HFFc6 (cell line): ENCODE measurements around the gene SLC6A17. TPM values are rescaled to one million over a fixed set of nuclear protein-coding genes. Genes with fewer than 3 reads are reported as not detected.

ENCODE experiments used
- DNase-seq: peaks from one replicate; pipeline ENCODE4 v3.0.0-alpha.2; 2018
- H3K27ac Mint-ChIP-seq: 2 replicates; pipeline ENCODE4 v1.8.0; 2020; ENCODE audit warnings: mild to moderate bottlenecking, mixed read lengths
- H3K27me3 Mint-ChIP-seq: 2 replicates; pipeline ENCODE4 v1.8.0; 2021; ENCODE audit warnings: mild to moderate bottlenecking, moderate library complexity, mixed read lengths; ENCODE audit not compliant: insufficient read depth
- H3K36me3 Mint-ChIP-seq: 2 replicates; pipeline ENCODE4 v1.8.0; 2021; ENCODE audit warnings: low read depth, mixed read lengths
- H3K4me1 Mint-ChIP-seq: 2 replicates; pipeline ENCODE4 v1.8.0; 2020; ENCODE audit warnings: low read depth, mixed read lengths
- H3K4me3 Mint-ChIP-seq: 2 replicates; pipeline ENCODE4 v1.8.0; 2020; ENCODE audit warnings: mild to moderate bottlenecking, moderate library complexity, mixed read lengths
- H3K9me3 Mint-ChIP-seq: 2 replicates; pipeline ENCODE4 v1.8.0; 2020; ENCODE audit warnings: mild to moderate bottlenecking, mixed read lengths
- total RNA-seq, 6 experiments: library from RNA; stranded (reverse); fragmentation: NEBNext Ultra II Directional; extraction: Animal tissue kit (Norgen Biotek cat#: 25700); gene quantifications; 2 replicates in 1 of 6; 3 replicates in 5 of 6; pipeline ENCODE4 v1.2.3, GENCODE V29; 2021
- TF ChIP-seq, protein P1 (sequence below): fragments of 200-600 bp; sonication (generic); IDR thresholded peaks from 2 replicates; pipeline ENCODE4 v1.5.0; 2021; ENCODE audit warnings: antibody characterized with exemption, mild to moderate bottlenecking

The SLC6A17 gene
- total RNA-seq, 6 experiments from 2014 or later, result 1.7 to 5.3 (median 2.0) TPM

DNA sequence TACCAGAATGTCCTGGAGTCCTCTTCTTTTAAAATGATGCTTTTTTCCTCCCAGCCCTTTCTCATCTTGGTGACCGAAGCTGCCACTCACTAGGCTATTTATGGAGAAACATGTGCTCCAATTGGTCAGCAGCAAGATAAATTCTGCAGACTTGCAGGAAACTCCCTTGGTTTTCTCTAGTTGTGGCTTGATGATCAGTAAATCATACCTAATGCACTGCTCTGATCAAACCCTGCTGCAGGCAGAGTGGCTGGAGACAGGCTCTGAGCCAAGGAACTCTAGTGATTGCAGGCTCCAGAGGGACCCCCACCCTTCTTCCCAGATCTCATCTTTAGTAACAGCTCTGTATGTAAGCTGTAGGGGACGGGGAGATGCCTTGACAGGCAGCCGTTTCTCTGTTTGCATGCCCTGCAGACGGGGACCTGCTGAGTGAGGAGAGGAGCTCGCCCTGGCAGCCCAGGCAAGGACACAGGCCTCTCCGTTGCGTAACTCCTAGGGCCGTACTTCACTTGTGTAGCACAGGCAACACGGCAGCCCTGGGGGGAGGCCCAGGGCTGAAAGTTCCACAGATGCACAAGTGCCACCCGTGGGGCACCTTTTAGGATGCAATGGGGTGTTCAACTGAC is 14.5 kb downstream of the SLC6A17 start:
- TF ChIP-seq, protein P1, sequence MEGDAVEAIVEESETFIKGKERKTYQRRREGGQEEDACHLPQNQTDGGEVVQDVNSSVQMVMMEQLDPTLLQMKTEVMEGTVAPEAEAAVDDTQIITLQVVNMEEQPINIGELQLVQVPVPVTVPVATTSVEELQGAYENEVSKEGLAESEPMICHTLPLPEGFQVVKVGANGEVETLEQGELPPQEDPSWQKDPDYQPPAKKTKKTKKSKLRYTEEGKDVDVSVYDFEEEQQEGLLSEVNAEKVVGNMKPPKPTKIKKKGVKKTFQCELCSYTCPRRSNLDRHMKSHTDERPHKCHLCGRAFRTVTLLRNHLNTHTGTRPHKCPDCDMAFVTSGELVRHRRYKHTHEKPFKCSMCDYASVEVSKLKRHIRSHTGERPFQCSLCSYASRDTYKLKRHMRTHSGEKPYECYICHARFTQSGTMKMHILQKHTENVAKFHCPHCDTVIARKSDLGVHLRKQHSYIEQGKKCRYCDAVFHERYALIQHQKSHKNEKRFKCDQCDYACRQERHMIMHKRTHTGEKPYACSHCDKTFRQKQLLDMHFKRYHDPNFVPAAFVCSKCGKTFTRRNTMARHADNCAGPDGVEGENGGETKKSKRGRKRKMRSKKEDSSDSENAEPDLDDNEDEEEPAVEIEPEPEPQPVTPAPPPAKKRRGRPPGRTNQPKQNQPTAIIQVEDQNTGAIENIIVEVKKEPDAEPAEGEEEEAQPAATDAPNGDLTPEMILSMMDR, result no peak
- H3K27ac Mint-ChIP-seq, result no peak overlapping the region
- H3K9me3 Mint-ChIP-seq, result no peaks in the 10 kb centered on the region
- no peaks in the 10 kb centered on the region for H3K4me1 Mint-ChIP-seq
- no peak for DNase-seq
- H3K27me3 Mint-ChIP-seq, result peaks cover 34% of the 10 kb centered on the region
- H3K4me3 Mint-ChIP-seq, result no peak overlapping the region
- 0 out of 2 replicates have a peak, but pooled peaks cover 6% of the 10 kb centered on the region for H3K36me3 Mint-ChIP-seq

DNA sequence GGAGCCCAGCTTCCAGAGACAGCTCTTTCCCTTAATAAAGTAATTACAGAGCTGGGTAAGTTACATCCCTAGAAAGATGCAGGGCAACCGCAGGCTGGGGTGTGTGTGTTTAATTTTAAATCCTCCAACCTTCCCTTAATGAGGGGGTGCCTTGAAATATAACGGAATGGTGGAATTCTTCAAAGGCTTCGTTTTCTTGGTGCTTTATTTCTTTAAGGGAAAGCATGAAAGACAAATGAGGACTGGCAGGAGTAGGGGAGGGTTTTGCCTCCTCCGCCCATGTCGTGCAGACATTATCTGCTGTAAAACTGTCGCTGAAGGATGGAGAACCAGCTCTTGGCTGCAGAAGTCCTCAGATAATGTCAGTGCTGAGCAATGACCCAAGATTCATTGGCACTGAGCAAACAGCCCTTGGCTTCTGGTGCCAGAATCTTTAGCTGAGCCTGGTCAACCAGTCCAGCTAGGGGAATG is 15.5 kb downstream of the SLC6A17 start:
- no peaks in the 10 kb centered on the region for H3K4me1 Mint-ChIP-seq
- H3K27ac Mint-ChIP-seq, result no peak overlapping the region
- H3K36me3 Mint-ChIP-seq, result no peaks in the 10 kb centered on the region
- H3K9me3 Mint-ChIP-seq, result no peaks in the 10 kb centered on the region
- H3K4me3 Mint-ChIP-seq, result no peak overlapping the region
- DNase-seq, result no peak
- TF ChIP-seq, protein P1, result no peak
- H3K27me3 Mint-ChIP-seq, result peaks cover 28% of the 10 kb centered on the region

DNA sequence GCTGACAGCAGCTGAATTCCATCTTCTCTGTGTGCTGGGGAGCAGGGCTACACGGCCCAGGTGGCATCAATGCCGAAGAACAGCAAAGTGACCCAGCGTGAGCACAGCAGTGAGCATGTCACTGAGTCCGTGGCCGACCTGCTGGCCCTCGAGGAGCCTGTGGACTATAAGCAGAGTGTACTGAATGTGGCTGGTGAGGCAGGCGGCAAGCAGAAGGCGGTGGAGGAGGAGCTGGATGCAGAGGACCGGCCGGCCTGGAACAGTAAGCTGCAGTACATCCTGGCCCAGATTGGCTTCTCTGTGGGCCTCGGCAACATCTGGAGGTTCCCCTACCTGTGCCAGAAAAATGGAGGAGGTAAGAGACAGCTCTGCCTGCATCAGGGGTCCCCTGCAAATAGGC is 16.6 kb downstream of the SLC6A17 start:
- no peaks in the 10 kb centered on the region for H3K4me1 Mint-ChIP-seq
- no peak overlapping the region for H3K27ac Mint-ChIP-seq
- TF ChIP-seq, protein P1, result no peak
- H3K27me3 Mint-ChIP-seq, result peaks cover 27% of the 10 kb centered on the region
- H3K9me3 Mint-ChIP-seq, result no peaks in the 10 kb centered on the region
- DNase-seq, result no peak
- H3K4me3 Mint-ChIP-seq, result no peak overlapping the region
- no peaks in the 10 kb centered on the region for H3K36me3 Mint-ChIP-seq

DNA sequence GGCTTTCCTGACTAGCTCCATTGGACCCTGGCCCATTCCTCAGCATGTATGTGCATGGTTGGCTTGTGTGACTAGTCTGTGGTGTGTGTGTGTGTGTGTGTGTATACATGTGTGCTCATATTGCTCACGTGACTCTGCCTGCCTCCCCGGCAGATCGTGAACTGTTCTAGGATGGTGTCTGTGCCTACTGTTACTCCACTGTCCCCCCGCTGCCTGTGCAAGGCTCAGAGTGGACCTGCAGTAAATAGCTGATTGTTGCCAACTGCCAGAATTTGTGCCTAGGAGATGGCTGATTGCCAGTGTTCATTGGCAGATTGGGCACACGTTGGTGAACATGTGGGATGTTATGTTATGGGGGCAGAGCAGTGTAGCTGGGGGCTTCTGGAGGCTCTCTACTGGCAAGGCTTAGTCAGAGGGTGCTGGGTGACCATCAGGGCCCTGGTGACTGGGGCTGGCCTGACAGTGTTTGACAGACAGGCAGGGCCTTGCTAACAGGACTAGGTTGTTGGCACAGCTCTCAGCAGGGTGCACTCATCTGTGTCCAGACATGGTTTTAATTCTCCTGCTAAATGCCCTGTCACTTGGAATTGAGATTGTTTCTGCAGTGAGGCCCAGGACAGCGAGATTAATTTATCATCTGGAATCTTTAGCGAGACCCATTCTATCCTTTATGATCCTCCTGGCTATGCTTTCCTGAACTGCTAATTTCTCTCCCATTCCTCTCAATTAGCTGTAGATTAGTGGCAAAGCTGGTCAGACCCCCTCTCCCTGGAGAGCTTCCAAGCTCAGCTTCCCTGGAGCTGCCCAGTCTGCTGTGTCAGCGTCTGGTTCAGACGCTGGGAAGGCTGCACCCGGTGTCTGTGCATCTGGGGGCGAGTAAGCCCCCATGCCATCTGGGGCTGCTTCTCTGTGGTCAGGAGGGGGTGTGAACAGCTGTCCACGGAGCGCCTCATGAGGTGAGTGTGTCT is 20.8 kb downstream of the SLC6A17 start:
- Mint-ChIP-seq H3K9me3 (no peaks in the 10 kb centered on the region), H3K36me3 (no peaks in the 10 kb centered on the region), H3K27me3 (peaks cover 17% of the 10 kb centered on the region), H3K4me1 (peaks cover 18% of the 10 kb centered on the region), H3K4me3 (no peak overlapping the region), H3K27ac (no peak overlapping the region)
- DNase-seq, result no peak
- TF ChIP-seq, protein P1, result no peak

DNA sequence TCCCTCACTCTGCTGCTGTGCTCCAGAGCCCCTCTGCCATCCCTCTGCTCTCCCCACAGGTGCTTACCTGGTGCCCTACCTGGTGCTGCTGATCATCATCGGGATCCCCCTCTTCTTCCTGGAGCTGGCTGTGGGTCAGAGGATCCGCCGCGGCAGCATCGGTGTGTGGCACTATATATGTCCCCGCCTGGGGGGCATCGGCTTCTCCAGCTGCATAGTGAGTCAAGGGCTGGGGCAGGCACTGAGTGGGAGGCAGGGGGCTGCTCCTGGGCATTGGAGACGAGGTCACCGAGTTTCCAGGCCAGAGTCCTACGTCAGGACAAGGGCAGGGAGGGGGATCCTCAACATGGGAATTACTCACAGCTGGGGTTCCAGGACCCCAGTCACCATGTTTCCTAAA is 21.7 kb downstream of the SLC6A17 start:
- Mint-ChIP-seq H3K9me3 (no peaks in the 10 kb centered on the region), H3K27me3 (peaks cover 10% of the 10 kb centered on the region)

More for the DNA sequence above, 21.7 kb downstream of the SLC6A17 start:
- no peak for DNase-seq
- Mint-ChIP-seq H3K4me1 (peaks cover 18% of the 10 kb centered on the region), H3K27ac (no peak overlapping the region), H3K36me3 (no peaks in the 10 kb centered on the region), H3K4me3 (no peak overlapping the region)
- TF ChIP-seq, protein P1, result no peak
